GDM1 (cell line): ENCODE measurements around the gene EMILIN3.
A peak's percentile ranks its signal among the peaks of the same experiment; 100 is the strongest.

ENCODE experiments used
- DNase-seq: peaks from one replicate; lab custom pipeline; 2025; lab: John Stamatoyannopoulos, UW

Gene EMILIN3

DNA sequence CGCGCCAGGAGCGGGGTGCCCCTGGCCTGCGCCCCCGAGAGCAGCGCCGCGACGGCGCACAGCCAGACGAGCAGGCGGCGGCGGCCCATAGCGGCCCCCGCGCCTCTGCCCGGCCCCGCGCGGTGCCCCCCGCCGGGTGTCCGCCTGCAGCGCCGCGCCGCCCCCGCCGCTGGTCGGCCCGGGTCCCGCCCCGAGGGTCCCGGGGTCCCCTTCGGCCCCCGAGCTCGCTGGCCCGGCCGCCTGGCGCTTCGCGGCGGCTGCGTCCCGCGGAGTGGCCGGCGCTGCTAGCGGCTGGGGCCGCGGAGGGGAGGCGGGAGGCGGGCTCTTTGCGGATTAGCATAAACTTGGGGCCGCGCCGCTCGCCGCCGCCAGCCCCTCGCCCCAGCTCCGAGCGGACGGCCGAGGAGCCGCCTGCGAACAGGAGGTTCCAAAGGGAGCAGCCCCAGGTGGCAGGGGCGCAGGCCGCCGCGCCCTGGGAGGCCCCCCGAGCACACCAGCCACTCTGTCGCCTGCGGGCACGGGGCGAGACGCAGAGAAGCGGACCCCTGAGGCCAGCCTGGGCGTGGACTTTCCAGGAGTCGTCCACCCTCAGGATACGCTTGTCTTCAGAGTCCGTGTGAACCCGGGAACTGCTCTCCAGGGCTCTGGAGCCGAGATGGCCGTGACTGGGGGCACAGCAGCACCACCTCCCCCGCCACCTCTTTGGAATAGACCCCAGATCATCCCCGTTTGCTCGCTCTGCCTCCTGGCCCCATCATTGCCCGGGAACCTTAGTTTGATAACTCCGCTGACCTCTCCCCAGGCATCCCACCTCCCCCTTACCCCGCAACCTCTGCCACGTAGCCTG lies at the start of gene EMILIN3:
Gene EMILIN3 (minus strand): TSS at position 273 of the 847 bp plus-strand sequence. CDS start 184 bp downstream, at position 89.
- no peak for DNase-seq

DNA sequence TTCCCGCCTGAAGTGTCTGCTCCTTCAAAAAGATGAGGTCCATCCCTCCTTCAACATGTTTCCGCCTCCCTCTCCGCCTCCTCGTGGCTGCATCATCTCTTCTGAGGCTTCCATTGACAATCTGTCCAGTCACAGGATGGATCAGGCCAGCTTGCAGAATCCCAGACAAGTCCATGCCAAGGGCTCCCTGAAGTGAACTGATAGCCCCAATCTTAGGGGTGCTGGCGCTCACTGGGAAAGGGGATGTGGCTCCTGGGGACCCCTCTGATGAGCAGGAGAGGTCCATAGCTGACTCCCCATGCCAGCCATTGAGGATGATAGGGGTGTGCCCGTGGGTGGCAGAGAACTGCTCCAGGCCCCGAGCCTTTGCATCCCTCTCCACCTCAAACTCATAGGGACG lies 48.6 kb upstream of the EMILIN3 start:
- no peak for DNase-seq

DNA sequence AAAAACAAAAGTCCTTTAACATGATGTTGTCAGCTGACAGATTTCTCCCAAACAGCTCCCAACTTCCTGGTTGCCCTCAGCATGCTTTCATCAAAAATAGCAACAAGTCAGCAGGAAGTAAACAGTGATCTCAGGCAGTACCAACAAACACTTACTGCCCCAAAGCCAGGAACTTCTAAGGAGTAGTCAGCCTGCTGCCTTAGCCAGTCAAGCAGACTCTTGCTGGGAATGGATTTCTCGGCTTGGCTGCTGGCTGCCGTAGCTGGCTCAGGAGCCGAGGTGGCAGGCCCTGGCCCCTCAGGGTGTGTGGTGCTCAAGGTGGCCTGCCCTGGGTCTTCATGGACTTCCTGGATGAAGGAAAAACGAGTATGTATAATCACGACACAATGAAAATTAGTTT lies 46.6 kb upstream of the EMILIN3 start:
- no peak for DNase-seq

DNA sequence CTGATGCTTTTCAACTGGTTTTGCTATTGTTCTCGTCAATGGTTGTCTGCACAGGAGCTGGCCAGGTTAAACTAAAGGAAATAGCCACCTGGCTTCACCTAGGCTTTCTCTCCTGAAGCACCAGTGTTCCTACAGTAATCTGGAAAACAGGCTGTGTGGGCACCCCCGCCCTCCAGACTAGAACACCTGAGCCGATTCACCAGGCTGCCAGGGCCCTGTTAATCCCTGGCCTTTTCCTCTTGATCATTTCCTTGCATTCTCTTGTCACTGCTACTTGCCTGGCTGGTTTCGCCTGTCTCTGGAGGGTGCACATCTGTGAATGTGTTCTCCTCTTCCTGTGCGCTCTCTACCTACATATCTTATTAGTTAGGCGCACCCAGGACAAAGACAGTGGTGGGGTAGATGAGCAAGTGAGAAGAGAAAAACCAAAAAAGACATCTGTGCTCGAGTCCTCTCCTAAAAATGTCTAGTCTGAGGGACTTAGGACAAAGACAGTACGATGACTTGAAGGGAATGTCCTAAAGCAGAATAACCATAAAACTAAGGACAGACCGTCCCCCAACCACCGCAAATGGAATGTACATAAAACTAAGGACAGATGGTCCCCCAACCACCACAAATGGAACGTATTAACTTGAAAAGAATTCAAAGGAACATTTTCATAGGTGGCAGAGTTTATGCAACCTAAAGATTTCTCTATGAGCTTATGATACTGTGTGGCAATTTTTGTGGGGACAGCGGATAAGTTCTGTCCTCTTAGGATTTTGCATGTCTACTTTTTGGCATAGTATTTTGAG lies 45.9 kb upstream of the EMILIN3 start:
- DNase-seq, result no peak

DNA sequence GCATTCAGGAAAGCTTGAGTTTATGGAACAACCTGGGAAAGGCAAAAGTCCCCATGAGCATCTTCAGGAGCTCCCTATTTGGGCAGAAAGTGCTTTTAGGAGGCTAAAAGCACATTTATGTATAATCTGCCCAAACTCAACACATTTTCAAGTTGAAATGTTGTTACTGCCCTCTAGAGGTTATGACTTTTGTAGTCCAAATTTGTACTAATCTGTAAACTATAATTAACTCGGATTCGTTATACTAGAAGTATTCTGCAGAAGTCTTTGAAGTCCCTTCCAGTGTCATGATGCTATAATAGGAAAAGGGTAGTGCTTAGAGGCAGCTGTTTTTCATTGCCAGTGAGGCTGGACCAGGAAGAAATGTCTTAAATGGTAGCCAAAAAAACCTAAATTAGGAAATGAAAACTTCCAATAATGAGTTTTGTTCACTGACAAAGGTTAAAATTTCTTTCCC lies 44.8 kb upstream of the EMILIN3 start:
- DNase-seq, result no peak

GRCh38 chr20:41408986-41409385 lies 42.4 kb upstream of the EMILIN3 start:
- DNase-seq, result peak; percentile 52

DNA sequence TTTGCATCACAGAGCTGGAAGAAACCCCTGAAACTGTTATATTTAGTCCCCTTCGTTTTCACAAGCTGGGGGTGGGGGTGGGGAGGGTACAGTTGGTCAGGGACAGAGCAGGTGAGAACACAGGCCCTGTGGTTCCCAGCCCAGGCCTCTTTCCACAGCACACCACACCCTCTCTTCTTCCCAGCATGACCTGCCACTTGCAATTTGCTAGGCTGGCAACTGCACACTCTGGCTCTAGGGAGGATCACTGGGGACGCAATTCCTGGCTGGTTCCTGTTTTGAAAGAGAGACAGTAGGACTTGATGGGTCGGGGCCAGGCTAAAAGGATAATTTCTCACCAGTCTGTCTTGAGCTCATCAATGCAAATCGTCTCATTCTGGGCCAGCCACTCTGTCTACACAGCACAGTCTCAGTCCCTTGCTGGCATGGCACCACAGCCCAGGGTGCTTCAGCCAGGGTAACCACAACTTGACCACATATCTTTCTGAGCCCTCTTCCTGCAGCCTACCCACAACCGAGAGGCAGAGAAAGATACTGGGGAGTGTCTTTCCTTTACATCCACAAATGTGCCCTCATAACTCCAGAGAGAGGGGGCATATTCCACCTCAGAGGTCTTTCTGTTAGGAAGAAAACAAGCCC lies 41.7 kb upstream of the EMILIN3 start:
- peak; percentile 82 for DNase-seq

GRCh38 chr20:41407607-41408006 lies 41.0 kb upstream of the EMILIN3 start:
- DNase-seq, result no peak

GRCh38 chr20:41406896-41407444 lies 40.4 kb upstream of the EMILIN3 start:
- no peak for DNase-seq

DNA sequence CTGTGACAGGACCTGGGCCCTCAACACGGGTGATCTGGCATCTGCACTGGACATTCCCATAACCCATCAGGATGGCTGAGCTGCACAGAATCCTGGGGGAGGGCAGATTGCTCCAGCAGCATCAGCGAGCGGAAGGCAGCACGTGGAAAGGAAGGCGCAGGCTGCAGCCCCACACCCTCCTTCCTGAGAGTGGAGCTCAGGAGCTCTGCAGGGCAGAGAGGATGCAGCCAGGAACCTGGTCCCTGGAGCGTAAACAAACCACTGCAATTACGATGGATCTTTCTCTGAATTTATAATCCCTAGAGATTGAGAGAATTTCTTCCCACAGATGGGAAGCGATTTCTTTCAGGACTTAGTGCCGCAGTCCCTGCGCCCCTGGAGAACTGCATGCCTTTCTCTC lies 39.7 kb upstream of the EMILIN3 start:
- DNase-seq, result no peak

GRCh38 chr20:41405436-41405835 lies 38.8 kb upstream of the EMILIN3 start:
- DNase-seq, result no peak

GRCh38 chr20:41403604-41404003 lies 37.0 kb upstream of the EMILIN3 start:
- no peak for DNase-seq

DNA sequence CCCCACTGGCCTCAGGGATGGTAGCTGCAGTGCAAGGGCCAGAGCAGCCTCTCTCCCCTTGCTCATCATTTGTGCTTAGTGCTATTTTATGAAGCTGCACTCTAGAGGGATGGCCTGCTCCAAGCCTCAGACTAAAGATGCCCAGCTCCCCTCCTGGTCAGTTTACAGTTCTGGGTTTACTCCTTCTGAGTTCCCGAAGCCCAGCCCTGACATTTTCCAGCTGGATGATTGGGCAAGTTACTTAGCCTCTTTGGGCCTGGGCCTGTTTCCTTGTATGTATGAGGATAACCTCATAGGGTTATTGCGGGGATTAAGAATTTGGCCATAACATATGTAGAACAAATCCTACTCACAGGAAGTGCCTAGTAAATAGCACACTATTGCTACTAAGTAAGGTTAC lies 31.8 kb upstream of the EMILIN3 start:
- DNase-seq, result no peak

DNA sequence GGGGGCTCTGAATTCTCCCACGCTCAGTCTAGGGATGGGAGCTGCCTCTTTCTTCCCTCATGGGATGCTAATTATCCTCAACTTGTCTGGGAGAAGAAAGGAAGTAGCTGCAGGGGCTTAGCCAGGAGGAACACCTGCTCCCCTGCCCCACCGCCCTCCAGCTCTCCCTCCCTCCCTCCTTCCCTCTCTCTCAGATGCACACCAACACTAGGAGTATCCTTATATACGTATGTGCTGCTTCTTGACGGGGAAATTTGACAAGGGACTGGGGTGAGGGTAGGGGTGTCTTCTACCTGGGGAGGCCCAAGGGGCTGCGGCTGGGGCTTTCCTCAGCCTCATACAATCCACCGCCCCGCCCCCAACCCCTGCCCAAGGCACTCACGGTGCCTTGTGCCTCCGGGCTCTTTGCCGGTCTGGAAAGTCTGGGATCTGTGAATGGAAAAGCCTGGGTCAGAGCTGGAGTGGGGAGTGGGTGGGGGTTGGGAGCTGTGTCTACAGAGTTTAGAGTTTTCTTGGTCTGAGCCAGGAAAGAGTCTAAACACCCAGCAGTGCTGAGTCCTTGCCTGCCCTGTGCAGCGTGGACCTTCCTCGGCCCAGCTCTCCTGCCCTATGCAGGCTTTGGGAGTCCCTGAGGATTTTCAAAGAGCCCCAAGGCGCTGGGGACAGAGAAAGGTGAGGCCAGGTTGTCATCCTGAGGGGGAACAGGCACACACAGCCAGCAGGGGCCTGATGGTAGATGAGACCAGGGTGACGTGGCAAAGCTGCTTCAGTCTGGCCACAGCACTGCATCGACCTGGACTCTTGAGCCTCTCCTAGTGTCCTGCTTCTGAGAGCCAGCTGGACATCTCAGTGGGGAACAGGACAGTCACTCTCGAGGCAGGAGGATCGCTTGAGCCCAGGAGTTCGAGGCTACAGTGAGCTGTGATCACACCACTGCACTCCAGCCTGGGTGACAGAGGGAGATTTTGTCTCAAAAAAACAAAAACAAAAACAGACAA lies 29.3 kb upstream of the EMILIN3 start:
- DNase-seq, result no peak

GRCh38 chr20:41394931-41395666 lies 28.5 kb upstream of the EMILIN3 start:
- DNase-seq, result no peak

- no peak for DNase-seq
These were observed 27.5 kb upstream of the EMILIN3 start for GRCh38 chr20:41394081-41394480.

DNA sequence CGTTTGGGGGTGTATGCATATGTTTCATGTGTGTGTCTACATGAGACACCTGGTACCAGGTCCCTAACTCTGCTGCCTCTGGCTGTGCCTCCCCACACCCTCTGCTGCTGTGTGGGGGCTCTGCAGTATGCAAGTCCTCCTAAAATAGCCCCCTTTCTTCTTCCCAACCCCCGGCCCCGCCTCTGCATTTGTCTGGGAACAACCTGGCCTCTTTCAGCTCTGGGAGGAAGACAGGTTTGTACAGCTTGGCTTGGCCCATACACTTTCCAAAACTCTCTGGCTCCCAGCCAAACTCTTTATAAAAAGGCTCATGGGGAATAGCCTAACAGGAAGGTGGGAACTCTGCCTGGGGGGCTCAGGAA lies 27.1 kb upstream of the EMILIN3 start:
- no peak for DNase-seq

DNA sequence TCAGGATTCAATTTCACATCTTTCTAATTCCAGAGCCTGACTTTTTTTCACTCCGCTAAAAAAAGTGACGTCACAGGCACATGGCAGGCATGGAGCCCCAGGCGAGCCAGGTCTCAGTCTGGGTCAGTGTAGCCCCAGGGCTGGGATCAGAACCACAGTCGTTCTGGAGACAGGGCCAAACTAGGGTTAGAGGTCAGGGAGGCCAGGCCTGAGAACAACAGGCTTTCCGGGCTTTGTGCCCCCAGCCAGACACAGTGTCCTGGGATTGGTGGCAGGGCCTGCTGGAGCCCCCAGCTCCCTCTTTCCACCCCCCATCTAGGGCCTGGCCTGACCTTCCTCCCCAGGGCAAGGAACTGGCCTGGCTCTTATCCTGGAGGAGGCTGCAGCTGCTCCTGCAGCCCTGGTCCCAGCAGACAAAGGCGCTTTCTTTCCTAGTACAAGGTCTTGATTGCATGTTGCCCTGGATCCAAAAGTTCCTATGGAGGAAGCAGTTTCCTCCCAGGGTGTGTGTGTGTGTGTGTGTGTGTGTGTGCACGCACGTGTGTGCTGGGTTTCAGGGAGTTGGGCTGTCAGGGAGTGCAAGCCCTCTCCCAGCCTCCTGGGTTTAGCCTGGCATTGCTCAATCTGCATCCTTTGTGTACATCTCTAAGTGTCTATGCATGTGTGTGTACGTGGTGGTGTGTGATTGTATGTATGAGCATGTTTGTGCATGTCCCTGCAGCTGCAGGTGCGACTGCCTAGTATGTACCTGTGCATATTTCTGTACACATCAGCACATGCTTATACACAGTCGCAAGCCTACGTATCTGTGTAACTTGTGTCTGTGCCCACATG lies 26.5 kb upstream of the EMILIN3 start:
- DNase-seq, result no peak

DNA sequence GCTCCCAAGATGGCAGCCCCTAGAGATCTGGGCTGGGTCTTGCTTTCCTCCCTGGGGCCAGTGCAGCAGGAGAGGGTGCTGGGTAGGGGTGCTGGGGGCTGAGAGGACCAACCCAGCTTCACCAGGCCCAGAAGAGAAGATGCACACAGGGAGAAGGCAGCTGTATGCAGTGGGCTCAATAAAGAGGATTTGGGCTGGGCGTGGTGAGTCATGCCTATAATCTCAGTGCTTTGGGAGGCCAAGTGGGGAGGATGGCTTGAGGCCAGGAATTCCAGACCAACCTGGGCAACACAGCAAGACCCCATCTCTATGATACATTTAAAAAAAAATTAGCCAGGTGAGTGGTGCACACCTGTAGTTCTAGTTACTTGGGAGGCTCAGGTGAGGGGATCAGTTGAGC lies 25.7 kb upstream of the EMILIN3 start:
- DNase-seq, result no peak

- no peak for DNase-seq
These were observed 25.0 kb upstream of the EMILIN3 start for GRCh38 chr20:41391587-41392001.
